ENCODE data around the gene CELA2B.

CELA2B gene

GRCh38 chr1:15501208-15502032 is 25.5 kb downstream of the CELA2B start:
- peak; percentile 91 for ATAC-seq
- TF ChIP-seq CSDC2 (CRISPR knock-in tag; IDR thresholded peaks at IDR 0.05) (no peak), CREB5 (CRISPR knock-in tag; IDR thresholded peaks at IDR 0.05; ENCODE audit: low read depth) (no peak), TSHZ2 (CRISPR knock-in tag; IDR thresholded peaks at IDR 0.05) (no peak), ZNF70 (CRISPR knock-in tag; IDR thresholded peaks at IDR 0.05) (no peak), BACH2 (CRISPR knock-in tag; IDR thresholded peaks at IDR 0.05; ENCODE audit: borderline replicate concordance) (no peak), GLIS3 (CRISPR knock-in tag; IDR thresholded peaks at IDR 0.05) (no peak)
- TF ChIP-seq, protein P1, sequence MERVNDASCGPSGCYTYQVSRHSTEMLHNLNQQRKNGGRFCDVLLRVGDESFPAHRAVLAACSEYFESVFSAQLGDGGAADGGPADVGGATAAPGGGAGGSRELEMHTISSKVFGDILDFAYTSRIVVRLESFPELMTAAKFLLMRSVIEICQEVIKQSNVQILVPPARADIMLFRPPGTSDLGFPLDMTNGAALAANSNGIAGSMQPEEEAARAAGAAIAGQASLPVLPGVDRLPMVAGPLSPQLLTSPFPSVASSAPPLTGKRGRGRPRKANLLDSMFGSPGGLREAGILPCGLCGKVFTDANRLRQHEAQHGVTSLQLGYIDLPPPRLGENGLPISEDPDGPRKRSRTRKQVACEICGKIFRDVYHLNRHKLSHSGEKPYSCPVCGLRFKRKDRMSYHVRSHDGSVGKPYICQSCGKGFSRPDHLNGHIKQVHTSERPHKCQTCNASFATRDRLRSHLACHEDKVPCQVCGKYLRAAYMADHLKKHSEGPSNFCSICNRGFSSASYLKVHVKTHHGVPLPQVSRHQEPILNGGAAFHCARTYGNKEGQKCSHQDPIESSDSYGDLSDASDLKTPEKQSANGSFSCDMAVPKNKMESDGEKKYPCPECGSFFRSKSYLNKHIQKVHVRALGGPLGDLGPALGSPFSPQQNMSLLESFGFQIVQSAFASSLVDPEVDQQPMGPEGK (CRISPR knock-in tag; IDR thresholded peaks at IDR 0.05; ENCODE audit: borderline replicate concordance) = no peak

DNA sequence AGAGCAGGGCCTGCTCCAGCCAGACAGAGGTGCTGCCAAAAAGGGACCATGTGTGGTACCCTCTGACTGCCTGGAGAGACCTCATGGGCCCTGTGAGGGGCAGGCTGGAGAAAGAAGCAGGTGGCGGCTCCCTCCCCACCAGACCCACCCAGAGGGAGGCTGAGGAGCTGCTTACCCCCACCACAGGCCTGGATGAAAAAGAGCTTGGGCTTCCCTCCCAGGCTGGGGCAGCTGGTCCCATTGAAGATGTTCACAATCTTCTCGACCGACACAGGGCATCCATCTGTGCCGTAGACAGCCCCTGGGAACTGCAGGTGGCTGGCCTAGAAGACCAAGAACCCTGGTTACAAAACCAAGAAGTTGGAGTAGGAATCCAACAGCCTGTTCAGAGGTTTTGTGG is 28.5 kb downstream of the CELA2B start:
- ATAC-seq = no peak
- no peak for TF ChIP-seq CSRNP3 (CRISPR knock-in tag; IDR thresholded peaks at IDR 0.05)
- TF ChIP-seq CREB5 (CRISPR knock-in tag; IDR thresholded peaks at IDR 0.05; ENCODE audit: low read depth) = no peak
- no peak for TF ChIP-seq ESRRG (CRISPR knock-in tag; IDR thresholded peaks at IDR 0.05)
- TF ChIP-seq OSR1 (CRISPR knock-in tag; IDR thresholded peaks at IDR 0.05) = no peak
- TF ChIP-seq TOX (CRISPR knock-in tag; IDR thresholded peaks at IDR 0.05; ENCODE audit: borderline replicate concordance) = no peak
- no peak for TF ChIP-seq ZNF565 (CRISPR knock-in tag; conservative IDR thresholded peaks at IDR 0.05; ENCODE audit: low read depth)
- TF ChIP-seq, protein P1 (CRISPR knock-in tag; IDR thresholded peaks at IDR 0.05; ENCODE audit: borderline replicate concordance) = no peak

- ATAC-seq = no peak
- no peak for TF ChIP-seq ZNF565 (CRISPR knock-in tag; conservative IDR thresholded peaks at IDR 0.05; ENCODE audit: low read depth)
- no peak for TF ChIP-seq CSRNP3 (CRISPR knock-in tag; IDR thresholded peaks at IDR 0.05)
- no peak for TF ChIP-seq SNAI2 (CRISPR knock-in tag; IDR thresholded peaks at IDR 0.05)
- no peak for TF ChIP-seq CSDC2 (CRISPR knock-in tag; IDR thresholded peaks at IDR 0.05)
- no peak for TF ChIP-seq ARNTL (CRISPR knock-in tag; IDR thresholded peaks at IDR 0.05; ENCODE audit: borderline replicate concordance, low read depth)
- no peak for TF ChIP-seq CREB5 (CRISPR knock-in tag; IDR thresholded peaks at IDR 0.05; ENCODE audit: low read depth)
- no peak for TF ChIP-seq TSHZ2 (CRISPR knock-in tag; IDR thresholded peaks at IDR 0.05)
- TF ChIP-seq ZNF8 (CRISPR knock-in tag; IDR thresholded peaks at IDR 0.05) = no peak
- TF ChIP-seq, protein P1 (CRISPR knock-in tag; IDR thresholded peaks at IDR 0.05; ENCODE audit: borderline replicate concordance) = no peak
Observed at GRCh38 chr1:15506831-15507230, 30.9 kb downstream of the CELA2B start.
